Measurements from ENCODE around the gene MAP2K7.

Gene MAP2K7

GRCh38 chr19:7879836-7880235 is 23.8 kb upstream of the MAP2K7 start:
- no peak for DNase-seq (ENCODE audit: low read depth)
- TF ChIP-seq CTCF (IDR thresholded peaks at IDR 0.05; ENCODE audit: low read length, missing control alignments) = no peak
- no peak overlapping the region for H3K4me3 ChIP-seq (replicated peaks; ENCODE audit: low read depth, low read length)

GRCh38 chr19:7881910-7882309 is 21.8 kb upstream of the MAP2K7 start:
- H3K4me3 ChIP-seq (replicated peaks; ENCODE audit: low read depth, low read length) = no peak overlapping the region
- no peak for TF ChIP-seq CTCF (IDR thresholded peaks at IDR 0.05; ENCODE audit: low read length, missing control alignments)
- DNase-seq (ENCODE audit: low read depth) = no peak

GRCh38 chr19:7883105-7883504 is 20.6 kb upstream of the MAP2K7 start:
- no peak for TF ChIP-seq CTCF (IDR thresholded peaks at IDR 0.05; ENCODE audit: low read length, missing control alignments)
- H3K4me3 ChIP-seq (replicated peaks; ENCODE audit: low read depth, low read length) = no peak overlapping the region
- DNase-seq (ENCODE audit: low read depth) = no peak

GRCh38 chr19:7883796-7884570 is 19.7 kb upstream of the MAP2K7 start:
- H3K4me3 ChIP-seq (replicated peaks; ENCODE audit: low read depth, low read length) = no peak overlapping the region
- DNase-seq (ENCODE audit: low read depth) = no peak
- no peak for TF ChIP-seq CTCF (IDR thresholded peaks at IDR 0.05; ENCODE audit: low read length, missing control alignments)

GRCh38 chr19:7885818-7886217 is 17.9 kb upstream of the MAP2K7 start:
- TF ChIP-seq CTCF (IDR thresholded peaks at IDR 0.05; ENCODE audit: low read length, missing control alignments) = no peak
- H3K4me3 ChIP-seq (replicated peaks; ENCODE audit: low read depth, low read length) = no peak overlapping the region
- DNase-seq (ENCODE audit: low read depth) = no peak

GRCh38 chr19:7887408-7888144 is 16.1 kb upstream of the MAP2K7 start:
- DNase-seq (ENCODE audit: low read depth) = no peak
- H3K4me3 ChIP-seq (replicated peaks; ENCODE audit: low read depth, low read length) = no peak overlapping the region
- TF ChIP-seq CTCF (IDR thresholded peaks at IDR 0.05; ENCODE audit: low read length, missing control alignments) = no peak

Measured in fibroblast of pulmonary artery (primary cell).